Activated CD4-positive, CD25-positive, alpha-beta regulatory T cell treated with anti-CD3 and anti-CD28 coated beads, Interleukin-2, amount 50 U/mL, for 72 hours (primary cell): ENCODE results near the gene PLXNA3.
"Not testable (repeated sequence)": the region's sequence is repeated elsewhere in the genome, so short reads cannot be mapped to it uniquely, and the experiment has no call there.

ENCODE experiments used
- DNase-seq: peaks from one replicate; pipeline ENCODE4 v3.0.0; 2021

PLXNA3 gene

GRCh38 chrX:154481911-154482601, 24.0 kb downstream of the PLXNA3 start:
- no peak for DNase-seq

GRCh38 chrX:154482786-154483185, 24.7 kb downstream of the PLXNA3 start:
- DNase-seq, result no peak

- no peak for DNase-seq
These were observed 25.2 kb downstream of the PLXNA3 start for GRCh38 chrX:154483325-154483724.

- peak; percentile 25 for DNase-seq
These were observed 26.4 kb downstream of the PLXNA3 start for GRCh38 chrX:154484255-154485149.

- DNase-seq, result peak; percentile 29
These were observed 27.3 kb downstream of the PLXNA3 start for GRCh38 chrX:154485150-154486051.

GRCh38 chrX:154486052-154486395, 27.9 kb downstream of the PLXNA3 start:
- peak; percentile 51 for DNase-seq

- DNase-seq, result peak; percentile 58
These were observed 28.5 kb downstream of the PLXNA3 start, which contains the start of gene UBL4A for GRCh38 chrX:154486396-154487207. Gene UBL4A, minus strand, starts transcription at chrX:154486615. Its CDS starts 31 bp downstream, at chrX:154486584.

GRCh38 chrX:154487518-154488290, 29.6 kb downstream of the PLXNA3 start:
- DNase-seq, result peak; percentile 26

- peak; percentile 28 for DNase-seq
These were observed 30.4 kb downstream of the PLXNA3 start for GRCh38 chrX:154488336-154489075.

- DNase-seq, result no peak
These were observed 31.1 kb downstream of the PLXNA3 start for GRCh38 chrX:154489182-154489581.

GRCh38 chrX:154490021-154490413, 31.9 kb downstream of the PLXNA3 start:
- peak; percentile 44 for DNase-seq

GRCh38 chrX:154490414-154491083, 32.5 kb downstream of the PLXNA3 start, which contains the start of gene SLC10A3:
Gene SLC10A3, minus strand, starts transcription at chrX:154490629. Its CDS starts 1,689 bp downstream, at chrX:154488940.
- DNase-seq, result peak; percentile 79

GRCh38 chrX:154494715-154495114, 36.6 kb downstream of the PLXNA3 start:
- DNase-seq, result no peak

- DNase-seq, result no peak
These were observed 37.4 kb downstream of the PLXNA3 start for GRCh38 chrX:154495472-154495922.

- not testable (repeated sequence) for DNase-seq
These were observed 38.6 kb downstream of the PLXNA3 start for GRCh38 chrX:154496591-154497137.

- not testable (repeated sequence) for DNase-seq
These were observed 43.3 kb downstream of the PLXNA3 start for GRCh38 chrX:154501423-154501822.

GRCh38 chrX:154502098-154502497, 44.0 kb downstream of the PLXNA3 start:
- no peak for DNase-seq

GRCh38 chrX:154502989-154503388, 44.9 kb downstream of the PLXNA3 start:
- no peak for DNase-seq

GRCh38 chrX:154505734-154506133, 47.7 kb downstream of the PLXNA3 start:
- DNase-seq, result no peak
